GM19455 (cell line): ENCODE results near the gene MIEF1.

Experiments used
- ATAC-seq: cut with Tn5 transposase; IDR thresholded peaks from one replicate; pipeline ENCODE4 v1.9.1; 2021; ENCODE audit not compliant: unreplicated experiment

Gene MIEF1

DNA sequence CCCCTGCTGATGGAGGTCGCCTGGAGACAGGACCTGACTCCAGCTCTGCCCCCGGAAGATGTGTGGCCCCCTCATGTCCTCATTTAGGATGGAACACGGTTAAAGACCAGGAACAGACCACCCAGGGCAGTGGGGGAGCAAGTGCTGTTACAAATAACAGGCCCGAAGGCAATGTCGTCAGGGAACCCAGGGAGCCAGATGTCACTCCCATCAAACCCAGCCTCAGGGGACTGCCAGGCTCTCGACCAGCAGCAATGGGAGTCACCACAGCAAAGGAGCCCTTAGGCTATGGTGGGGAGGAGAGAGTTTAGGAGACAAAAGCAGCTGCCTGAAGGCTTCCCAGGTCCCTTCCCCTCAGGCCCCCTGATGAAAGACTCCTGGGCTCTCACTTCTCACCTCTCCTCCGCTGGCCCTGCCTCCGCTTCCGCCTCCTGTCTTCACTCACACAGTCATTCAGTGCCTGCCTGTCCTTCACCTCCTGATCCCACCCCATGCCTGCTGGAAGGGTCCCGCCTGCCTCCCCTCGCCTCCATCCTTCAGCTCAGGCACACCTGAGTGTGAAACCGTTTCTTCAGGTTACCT is 26.1 kb downstream of the MIEF1 start:
- no peak for ATAC-seq

GRCh38 chr22:39528681-39529486 is 26.8 kb downstream of the MIEF1 start:
- ATAC-seq, result peak; percentile 28

DNA sequence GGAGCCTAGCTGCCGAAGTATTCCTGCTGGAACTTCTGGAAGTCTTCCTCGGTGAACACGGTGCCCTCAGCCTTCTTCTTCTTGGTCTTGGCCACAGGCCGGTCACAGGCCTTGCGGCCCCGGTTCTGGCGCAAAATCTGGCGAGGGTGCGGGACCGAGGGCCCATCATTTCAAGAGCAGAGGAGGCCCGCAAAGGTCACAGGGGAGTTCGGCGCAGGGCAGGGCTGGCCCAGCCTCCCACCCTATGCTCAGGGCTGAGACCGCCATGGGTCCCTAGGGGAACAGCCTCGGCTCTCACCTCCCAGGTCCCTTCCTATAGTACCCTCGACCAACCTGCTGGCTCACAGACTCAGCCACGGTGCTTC is 27.4 kb downstream of the MIEF1 start:
- no peak for ATAC-seq

GRCh38 chr22:39530116-39530515 is 28.0 kb downstream of the MIEF1 start:
- ATAC-seq, result no peak

DNA sequence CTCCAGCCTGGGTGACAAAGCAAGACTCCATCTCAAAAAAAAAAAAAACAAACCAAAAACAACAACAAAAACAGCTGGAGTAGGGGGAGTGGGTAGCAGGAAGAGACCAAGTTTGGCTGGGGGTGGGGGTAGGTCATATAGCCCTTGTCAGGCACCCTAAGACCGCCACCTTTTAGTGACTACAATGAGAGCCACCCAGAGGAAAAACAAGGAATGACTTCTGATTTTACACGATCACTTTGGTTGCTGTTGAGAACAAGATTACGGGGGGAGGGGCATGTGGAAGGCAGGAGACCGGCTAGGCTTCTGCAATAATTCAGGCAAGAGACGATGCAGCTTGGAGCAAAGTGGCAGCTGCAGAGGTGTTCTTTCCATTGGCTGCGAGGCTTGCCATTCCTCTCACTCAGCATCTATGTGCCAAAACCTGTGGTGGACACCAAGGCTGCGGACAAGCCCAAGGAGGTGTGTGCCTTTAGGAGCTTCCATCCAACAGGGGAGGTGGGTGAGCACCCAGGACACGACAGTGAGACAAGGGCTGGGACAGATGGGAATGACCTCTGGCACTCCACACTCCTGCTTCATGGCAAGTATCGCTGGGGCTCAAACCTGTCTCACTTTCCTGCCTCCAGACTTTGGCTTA is 28.7 kb downstream of the MIEF1 start:
- no peak for ATAC-seq

DNA sequence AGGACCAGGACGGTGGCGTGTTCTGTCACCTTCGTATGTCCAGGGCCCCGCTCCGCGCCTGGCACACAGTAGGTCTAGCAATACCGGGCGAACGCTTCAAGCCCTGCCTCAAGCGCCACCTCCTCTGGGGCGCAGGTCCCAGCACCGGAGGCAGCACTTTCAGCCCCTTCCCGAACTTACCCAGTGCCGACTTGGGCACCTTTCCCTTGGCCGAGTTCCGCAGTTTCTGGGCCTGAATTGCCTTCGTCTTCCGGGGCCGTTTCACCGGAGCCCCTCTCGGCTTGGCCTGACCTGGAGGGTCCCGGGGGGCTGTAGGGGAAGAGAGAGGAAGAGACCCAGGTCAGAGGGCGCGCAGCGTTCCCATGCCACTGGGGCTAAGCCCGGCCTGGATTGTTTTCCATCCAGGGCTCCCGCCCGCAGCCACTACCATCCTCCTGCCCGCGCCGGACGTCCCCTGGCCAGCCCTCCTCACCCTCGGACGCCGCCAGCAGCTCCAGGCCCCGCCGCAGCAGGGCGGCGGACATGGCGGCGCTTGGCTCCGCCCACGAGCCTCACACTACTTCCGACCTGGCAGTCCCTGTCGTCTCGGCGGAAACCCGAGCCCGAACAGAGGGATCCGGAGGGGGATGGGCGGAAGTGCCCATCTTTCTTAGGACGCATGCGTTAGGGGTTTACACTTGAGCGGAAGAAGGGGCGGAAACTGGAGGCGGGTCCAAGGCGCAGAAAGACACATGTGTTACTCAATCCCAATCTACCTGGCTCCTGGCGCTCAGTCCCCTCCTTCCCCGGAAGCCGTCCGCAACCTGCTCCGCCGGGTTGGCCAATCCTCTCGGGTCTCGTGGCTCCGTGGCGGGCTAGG is 30.4 kb downstream of the MIEF1 start, which contains the start of gene RPS19BP1:
Gene RPS19BP1 (minus strand): TSS at position 534 of the 859 bp plus-strand sequence. CDS start 10 bp downstream, at position 524.
- ATAC-seq, result peak; percentile 66

GRCh38 chr22:39534092-39534506 is 32.0 kb downstream of the MIEF1 start:
- ATAC-seq, result no peak

- ATAC-seq, result no peak
Observed at GRCh38 chr22:39534591-39535356, 32.7 kb downstream of the MIEF1 start.

DNA sequence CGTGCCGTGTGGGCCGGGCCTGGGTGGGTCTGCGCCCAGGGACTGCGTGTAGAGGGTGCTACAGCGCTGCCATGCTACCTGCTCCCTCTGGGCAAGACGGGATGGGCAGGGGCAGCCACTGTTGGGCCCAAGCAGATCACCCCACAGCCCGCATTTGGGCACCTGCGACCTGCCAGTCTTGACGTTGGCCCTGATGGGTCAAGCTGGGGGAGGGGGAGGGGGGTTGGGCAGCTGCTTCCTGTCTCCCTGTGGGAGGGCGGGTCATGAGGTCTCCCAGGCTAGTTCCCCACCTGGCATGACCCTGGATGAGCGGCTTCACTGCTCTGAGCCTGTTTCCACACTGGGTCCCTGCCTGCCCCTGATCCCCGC is 33.3 kb downstream of the MIEF1 start:
- no peak for ATAC-seq

DNA sequence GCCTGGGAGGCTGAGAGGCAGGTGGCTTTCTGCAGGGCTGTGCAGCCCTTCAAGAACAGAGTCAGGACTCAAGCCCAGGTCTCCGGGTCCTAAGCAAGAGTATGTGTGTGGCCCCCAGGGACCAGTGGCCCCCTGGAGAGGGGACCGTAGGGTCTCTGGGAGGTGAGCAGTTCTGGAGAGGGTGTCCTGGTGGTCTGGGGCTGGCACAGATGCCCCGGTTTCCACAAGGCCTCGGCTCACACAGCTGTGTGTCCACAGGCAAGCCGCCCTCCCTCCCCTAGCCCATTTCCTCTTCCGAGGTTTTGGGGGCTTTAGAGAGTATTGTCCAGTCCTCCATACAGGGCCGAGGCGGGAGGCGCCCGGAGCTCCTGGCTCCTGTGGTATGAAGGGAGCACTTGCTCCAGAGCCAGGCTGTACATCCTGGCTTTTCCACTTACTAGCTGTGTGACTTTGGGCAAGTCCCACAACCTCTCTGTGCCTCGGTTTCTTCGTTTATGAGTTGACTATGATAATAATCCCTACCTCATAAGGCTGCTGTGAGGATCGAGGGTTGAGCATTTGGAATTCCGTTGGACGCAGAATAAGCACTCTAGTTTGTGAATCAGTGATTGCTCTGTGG is 33.9 kb downstream of the MIEF1 start:
- no peak for ATAC-seq

DNA sequence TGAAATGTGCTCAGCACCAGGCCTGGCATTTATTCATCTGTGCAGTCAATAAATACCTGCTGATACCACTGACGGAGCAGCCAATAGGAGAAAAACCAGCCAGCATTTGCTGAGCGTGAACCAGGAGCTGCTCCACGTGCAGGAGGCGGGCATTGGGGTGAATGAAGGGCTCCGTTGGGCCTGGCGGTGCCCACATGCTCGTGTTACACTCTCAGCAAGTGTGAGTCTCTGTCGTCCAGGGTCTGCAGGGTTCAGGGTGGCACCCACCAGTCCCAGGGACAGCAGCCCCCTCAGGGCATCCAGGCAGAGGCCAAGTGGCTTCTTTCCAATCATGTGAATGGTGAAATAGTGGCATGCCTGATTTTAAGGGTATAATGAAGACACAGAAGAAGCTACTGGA is 34.6 kb downstream of the MIEF1 start:
- ATAC-seq, result no peak

DNA sequence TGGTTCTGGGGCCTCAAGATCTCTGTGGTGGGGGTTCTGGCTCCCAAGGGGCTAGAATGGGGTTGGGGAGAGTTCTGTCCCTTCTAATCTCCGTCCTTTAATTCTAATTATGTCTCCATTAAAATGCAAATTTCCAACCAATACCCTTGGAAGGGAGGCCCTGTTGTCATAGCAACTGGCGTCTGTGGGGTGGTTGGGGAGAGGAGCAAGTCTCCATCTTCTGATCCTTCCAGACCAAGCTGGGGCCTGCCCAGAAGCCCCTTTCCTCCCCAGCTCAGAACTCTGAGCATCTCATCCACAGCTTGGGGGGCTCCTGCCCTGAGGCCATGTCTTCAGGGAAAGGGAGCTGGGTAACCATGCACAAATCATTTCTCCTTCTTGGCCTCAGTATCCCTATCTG is 35.9 kb downstream of the MIEF1 start:
- ATAC-seq, result no peak

- ATAC-seq, result no peak
Observed at GRCh38 chr22:39543095-39543494, 41.0 kb downstream of the MIEF1 start.

DNA sequence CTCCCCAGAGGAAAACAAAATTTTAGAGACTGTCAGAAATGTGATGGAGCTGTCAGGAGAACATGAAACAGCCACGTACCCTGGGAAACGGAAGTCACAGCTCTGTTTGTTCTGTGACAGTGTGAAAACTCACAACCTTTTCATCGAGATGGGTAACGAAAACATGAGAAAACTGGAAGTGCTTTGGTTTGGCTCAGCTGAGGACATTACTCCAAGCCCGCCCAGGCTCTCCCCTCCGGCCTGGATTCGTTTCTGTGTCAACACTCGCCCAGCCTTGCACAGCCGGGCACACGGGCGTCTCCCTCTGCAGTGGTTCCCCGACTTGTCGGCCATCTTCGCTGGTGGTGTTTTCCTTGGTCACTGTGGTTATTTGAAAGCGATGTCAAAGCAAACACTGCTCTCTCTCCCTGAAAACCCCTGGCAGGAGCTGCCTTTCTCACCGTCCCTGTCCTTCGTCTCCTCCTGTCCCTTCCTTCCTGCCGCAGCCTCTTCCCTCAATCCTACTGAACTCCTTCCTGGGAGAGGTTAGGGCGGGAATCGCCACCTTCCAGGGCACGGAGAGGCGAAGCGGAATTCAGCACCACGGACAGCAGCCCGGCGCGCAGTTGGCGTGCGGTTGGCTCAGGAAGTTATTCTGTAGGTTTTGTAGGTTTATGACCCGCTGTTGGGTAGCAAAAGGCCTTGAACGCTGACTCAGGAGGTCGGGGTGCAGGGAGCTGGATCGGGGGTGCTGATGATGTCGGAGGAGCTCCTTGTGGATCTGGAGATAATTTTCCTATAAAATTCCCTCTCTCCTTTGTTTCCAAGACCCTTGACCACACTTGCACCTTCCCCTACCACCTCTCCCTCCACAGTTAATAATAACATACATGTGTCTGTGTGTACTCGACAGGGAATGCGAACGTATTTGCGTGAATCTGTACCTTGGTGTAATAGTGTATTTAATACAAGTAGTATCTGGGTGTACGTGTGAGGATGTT is 43.6 kb downstream of the MIEF1 start:
- no peak for ATAC-seq

GRCh38 chr22:39546889-39547586 is 44.9 kb downstream of the MIEF1 start:
- no peak for ATAC-seq

DNA sequence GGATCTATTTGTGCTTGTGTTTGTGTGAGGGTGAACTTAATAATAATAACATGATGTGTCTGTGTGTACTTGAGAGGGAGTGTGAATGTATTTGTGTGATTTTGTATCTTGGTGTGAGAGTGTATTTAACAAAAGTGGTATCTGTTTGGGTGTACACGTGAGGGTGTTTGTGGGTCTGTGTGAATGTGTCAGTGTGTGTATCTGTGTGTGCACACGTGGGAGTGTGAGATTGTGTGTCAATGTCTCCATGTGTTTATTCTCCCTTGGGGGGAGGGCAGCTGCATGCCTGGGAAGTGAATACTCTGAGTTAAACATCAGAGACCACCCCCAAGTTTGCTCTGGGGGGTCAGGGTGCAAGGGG is 45.5 kb downstream of the MIEF1 start:
- no peak for ATAC-seq

GRCh38 chr22:39553429-39553828 is 51.3 kb downstream of the MIEF1 start:
- ATAC-seq, result no peak

DNA sequence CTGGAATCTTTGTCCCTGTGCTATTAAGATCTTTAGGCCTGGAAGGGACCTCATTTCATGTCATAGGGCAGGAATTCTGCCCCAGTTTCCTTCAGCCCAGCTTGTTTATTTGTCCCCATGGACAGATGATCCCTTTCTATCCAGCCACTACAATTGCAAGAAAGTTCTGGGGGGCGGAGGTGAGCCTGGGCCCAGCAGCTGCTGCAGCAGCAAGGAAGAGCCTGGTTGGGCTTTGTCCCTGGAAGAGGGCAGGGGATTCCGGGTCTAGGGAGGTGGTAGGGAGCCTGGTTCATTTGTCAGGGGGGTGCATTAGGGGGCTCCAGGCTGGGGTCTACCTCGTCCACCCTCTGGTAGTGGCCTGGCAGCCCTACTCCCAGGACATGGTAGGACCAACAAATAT is 52.1 kb downstream of the MIEF1 start:
- ATAC-seq, result no peak
